ENCODE measurements around the gene ACTL7A. TPM values are rescaled to one million over a fixed set of nuclear protein-coding genes. Genes with fewer than 3 reads are reported as not detected.
"Not testable (repeated sequence)": the region's sequence is repeated elsewhere in the genome, so short reads cannot be mapped to it uniquely, and the experiment has no call there.

ACTL7A gene
- total RNA-seq, 4 donors from 2014 or later, result not detected

DNA sequence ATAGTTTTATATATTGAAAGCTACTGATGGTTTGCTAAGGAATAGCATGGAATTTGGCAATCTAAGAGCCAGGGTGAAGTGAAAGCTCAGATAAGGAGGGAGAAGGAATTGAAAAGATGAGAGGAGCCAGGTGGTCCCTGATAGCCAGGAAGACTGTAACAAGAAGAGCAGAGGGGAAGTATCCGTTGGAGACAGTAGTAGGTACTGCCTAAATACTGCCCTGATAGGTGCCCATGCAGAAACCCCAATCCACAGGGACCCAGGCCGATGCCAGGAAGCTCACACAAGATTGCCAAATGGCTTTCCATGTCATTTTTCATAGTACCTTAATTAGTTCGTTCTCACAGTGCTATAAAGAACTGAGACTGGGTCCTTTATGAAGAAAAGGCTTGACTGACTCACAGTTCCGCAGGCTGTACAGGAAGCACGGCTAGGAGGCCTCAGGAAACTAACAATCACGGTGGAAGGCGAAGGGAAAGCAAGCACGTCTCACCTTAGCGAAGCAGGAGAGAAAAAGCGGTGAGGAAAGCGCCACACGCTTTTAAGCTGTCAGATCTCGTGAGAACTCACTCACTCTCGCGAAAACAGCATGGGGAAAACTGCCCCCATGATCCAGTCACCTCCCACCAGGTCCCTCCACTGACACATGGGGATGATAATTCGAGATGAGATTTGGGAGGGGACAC lies 19.3 kb upstream of the ACTL7A start:
- no peak overlapping the region for H3K4me3 ChIP-seq
- no peaks in the 10 kb centered on the region for H3K9me3 ChIP-seq
- TF ChIP-seq POLR2A (IDR thresholded peaks at IDR 0.05), result no peak
- TF ChIP-seq, protein P1, sequence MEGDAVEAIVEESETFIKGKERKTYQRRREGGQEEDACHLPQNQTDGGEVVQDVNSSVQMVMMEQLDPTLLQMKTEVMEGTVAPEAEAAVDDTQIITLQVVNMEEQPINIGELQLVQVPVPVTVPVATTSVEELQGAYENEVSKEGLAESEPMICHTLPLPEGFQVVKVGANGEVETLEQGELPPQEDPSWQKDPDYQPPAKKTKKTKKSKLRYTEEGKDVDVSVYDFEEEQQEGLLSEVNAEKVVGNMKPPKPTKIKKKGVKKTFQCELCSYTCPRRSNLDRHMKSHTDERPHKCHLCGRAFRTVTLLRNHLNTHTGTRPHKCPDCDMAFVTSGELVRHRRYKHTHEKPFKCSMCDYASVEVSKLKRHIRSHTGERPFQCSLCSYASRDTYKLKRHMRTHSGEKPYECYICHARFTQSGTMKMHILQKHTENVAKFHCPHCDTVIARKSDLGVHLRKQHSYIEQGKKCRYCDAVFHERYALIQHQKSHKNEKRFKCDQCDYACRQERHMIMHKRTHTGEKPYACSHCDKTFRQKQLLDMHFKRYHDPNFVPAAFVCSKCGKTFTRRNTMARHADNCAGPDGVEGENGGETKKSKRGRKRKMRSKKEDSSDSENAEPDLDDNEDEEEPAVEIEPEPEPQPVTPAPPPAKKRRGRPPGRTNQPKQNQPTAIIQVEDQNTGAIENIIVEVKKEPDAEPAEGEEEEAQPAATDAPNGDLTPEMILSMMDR (IDR thresholded peaks at IDR 0.05), result no peak
- TF ChIP-seq EP300 (IDR thresholded peaks at IDR 0.05), result no peak
- TF ChIP-seq POLR2AphosphoS5 (IDR thresholded peaks at IDR 0.05), result no peak
- no peak overlapping the region for H3K27ac ChIP-seq
- no peaks in the 10 kb centered on the region for H3K27me3 ChIP-seq
- DNase-seq (ENCODE audit: low spot score in 2 of 2), result no peak
- peaks cover 17% of the 10 kb centered on the region for H3K4me1 ChIP-seq
- H3K36me3 ChIP-seq, result no peaks in the 10 kb centered on the region
- WGBS, result 70% methylated on average over 16 of the region's 16 CpGs

DNA sequence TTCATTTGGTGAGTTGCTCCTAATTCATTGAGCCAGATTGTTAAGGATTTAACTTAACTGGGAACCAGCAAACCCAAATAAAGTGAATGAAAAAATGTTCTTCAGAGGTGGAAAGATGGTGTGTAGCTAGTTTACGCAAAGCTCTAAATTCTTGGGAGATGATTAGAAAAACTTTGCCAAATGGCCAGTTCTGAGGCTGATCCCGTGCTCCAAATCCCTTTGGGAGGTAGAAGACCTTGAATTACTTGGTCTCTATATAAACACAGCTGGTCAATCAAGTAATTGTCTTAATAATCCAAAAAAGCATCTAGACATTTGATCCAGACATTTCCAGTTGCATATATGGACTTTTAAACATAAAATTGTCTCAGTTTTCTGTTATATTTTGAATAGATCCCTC lies 17.7 kb upstream of the ACTL7A start:
- 51% methylated on average over 2 of the region's 2 CpGs for WGBS
- DNase-seq (ENCODE audit: low spot score in 2 of 2), result no peak

DNA sequence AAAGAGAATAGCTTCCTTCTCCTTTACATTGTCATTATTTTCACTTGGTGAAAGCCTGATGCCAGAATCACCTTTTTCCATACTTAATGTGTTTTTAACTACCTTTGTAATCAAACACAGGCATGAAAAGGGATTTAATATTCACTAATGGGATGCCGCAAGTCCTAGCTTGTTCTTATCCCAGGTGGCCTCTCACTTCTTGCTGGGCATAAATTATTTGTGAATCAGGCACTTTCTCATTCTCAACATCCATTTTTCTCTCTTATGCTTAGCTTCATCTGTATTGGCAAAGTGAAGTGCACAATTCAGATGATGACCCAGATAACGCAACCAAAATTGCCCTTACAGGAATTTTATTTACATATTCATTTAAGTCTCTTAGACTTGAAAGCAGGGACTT lies 17.2 kb upstream of the ACTL7A start:
- Histone ChIP-seq H3K27ac (no peak overlapping the region), H3K4me1 (peaks cover 17% of the 10 kb centered on the region), H3K27me3 (no peaks in the 10 kb centered on the region), H3K4me3 (no peak overlapping the region), H3K36me3 (no peaks in the 10 kb centered on the region), H3K9me3 (no peaks in the 10 kb centered on the region)
- no peak for TF ChIP-seq POLR2A (IDR thresholded peaks at IDR 0.05)
- TF ChIP-seq, protein P1 (IDR thresholded peaks at IDR 0.05), result no peak
- no peak for TF ChIP-seq POLR2AphosphoS5 (IDR thresholded peaks at IDR 0.05)
- no peak for TF ChIP-seq EP300 (IDR thresholded peaks at IDR 0.05)
- 61% methylated on average over 2 of the region's 2 CpGs for WGBS
- no peak for DNase-seq (ENCODE audit: low spot score in 2 of 2)

More for the DNA sequence above, 17.7 kb upstream of the ACTL7A start:
- Histone ChIP-seq H3K36me3 (no peaks in the 10 kb centered on the region), H3K4me1 (peaks cover 17% of the 10 kb centered on the region), H3K9me3 (no peaks in the 10 kb centered on the region), H3K27ac (no peak overlapping the region), H3K4me3 (no peak overlapping the region), H3K27me3 (no peaks in the 10 kb centered on the region)
- TF ChIP-seq, protein P1 (IDR thresholded peaks at IDR 0.05), result no peak
- no peak for TF ChIP-seq EP300 (IDR thresholded peaks at IDR 0.05)
- no peak for TF ChIP-seq POLR2A (IDR thresholded peaks at IDR 0.05)
- no peak for TF ChIP-seq POLR2AphosphoS5 (IDR thresholded peaks at IDR 0.05)

DNA sequence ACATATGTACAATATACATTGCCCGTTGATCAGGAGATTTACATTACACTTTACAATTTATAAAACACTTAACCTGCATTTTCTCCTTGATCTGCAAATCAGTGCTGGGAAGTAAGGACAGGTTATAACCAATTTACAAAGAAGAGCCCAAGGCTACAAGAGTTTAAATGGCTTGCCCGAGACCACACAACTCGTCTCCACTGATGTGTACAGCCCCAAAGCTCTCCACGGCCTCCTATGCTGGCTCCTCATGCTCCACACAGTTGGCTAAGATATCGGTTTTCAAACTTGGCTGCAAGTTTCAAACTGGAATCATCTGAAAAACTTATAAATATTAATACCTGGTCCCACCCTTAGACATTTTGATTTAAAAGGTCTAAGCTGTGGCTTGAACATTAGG lies 16.6 kb upstream of the ACTL7A start:
- Histone ChIP-seq H3K36me3 (no peaks in the 10 kb centered on the region), H3K4me3 (no peak overlapping the region), H3K4me1 (peaks cover 17% of the 10 kb centered on the region), H3K27me3 (no peaks in the 10 kb centered on the region), H3K27ac (no peak overlapping the region), H3K9me3 (no peaks in the 10 kb centered on the region)
- no peak for DNase-seq (ENCODE audit: low spot score in 2 of 2)
- 58% methylated on average over 5 of the region's 5 CpGs for WGBS
- no peak for TF ChIP-seq POLR2A (IDR thresholded peaks at IDR 0.05)
- TF ChIP-seq EP300 (IDR thresholded peaks at IDR 0.05), result no peak
- no peak for TF ChIP-seq POLR2AphosphoS5 (IDR thresholded peaks at IDR 0.05)

DNA sequence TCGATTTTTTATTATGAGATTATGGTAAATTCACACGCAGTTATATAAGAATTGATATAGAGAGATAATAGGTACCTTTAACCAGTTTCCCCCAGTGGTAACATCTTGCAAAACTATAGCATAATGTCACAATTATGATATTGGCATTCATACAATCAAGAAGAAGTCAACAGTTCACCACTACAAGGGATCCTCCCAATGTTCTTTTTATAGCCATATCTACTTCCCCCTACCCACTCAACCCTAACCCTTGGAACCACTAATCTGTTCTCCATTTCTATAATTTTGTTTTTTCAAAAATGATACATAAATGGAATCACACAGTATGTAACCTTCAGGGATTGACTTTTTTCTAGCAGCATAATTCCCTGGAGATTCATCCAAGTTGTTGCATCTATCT lies 16.1 kb upstream of the ACTL7A start:
- Histone ChIP-seq H3K9me3 (no peaks in the 10 kb centered on the region), H3K4me3 (no peak overlapping the region), H3K4me1 (peaks cover 17% of the 10 kb centered on the region), H3K27me3 (no peaks in the 10 kb centered on the region), H3K27ac (no peak overlapping the region), H3K36me3 (no peaks in the 10 kb centered on the region)
- TF ChIP-seq, protein P1 (IDR thresholded peaks at IDR 0.05), result no peak
- TF ChIP-seq POLR2A (IDR thresholded peaks at IDR 0.05) (no peak), EP300 (IDR thresholded peaks at IDR 0.05) (no peak), POLR2AphosphoS5 (IDR thresholded peaks at IDR 0.05) (no peak)
- WGBS, result 50% methylated on average over 2 of the region's 2 CpGs
- DNase-seq (ENCODE audit: low spot score in 2 of 2), result no peak

DNA sequence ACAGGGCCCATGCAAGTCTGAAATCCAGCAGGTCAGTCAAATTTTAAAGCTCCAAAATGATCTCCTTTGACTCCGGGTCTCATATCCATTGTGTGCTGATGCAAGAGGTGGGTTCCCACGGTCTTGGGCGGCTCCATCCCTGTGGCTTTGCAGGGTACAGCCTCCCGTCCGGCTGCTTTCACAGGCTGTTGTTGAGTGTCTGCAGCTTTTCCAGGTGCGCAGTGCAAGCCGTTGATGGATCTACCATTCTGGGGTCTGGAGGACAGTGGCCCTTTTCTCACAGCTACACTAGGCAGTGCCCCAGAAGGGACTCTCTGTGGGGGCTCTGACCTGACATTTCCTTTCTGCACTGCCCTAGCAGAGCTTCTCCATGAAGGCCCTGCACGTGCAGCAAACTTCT lies 13.8 kb upstream of the ACTL7A start:
- 96% methylated on average over 7 of the region's 8 CpGs for WGBS
- H3K9me3 ChIP-seq; H3K4me3 ChIP-seq; H3K36me3 ChIP-seq; DNase-seq (ENCODE audit: low spot score in 2 of 2); H3K27me3 ChIP-seq; H3K27ac ChIP-seq: not testable (repeated sequence)
- peaks cover 17% of the 10 kb centered on the region for H3K4me1 ChIP-seq
